Measurements from ENCODE around the gene IRF6. TPM values are rescaled to one million over a fixed set of nuclear protein-coding genes. Genes with fewer than 3 reads are reported as not detected.
A peak's percentile ranks its signal among the peaks of the same experiment; 100 is the strongest.

IRF6 gene
- 18.2 TPM for total RNA-seq
- long read RNA-seq, full-length matches to known transcripts, result 17 of 31 reads
- long read RNA-seq, partial matches to known transcripts, result 4 of 31 reads
- long read RNA-seq, other reads (novel, unspliced or antisense), result 10 of 31 reads

GRCh38 chr1:209805875-209806760, at the start of gene IRF6:
Gene IRF6, minus strand, starts transcription at chr1:209806142. Its CDS starts 4,729 bp downstream, at chr1:209801413.
- Histone ChIP-seq H3K4me1 (peaks cover 11% of the 10 kb centered on the region), H3K4me3 (peak within 1 kb of the TSS; percentile 61), H3K27me3 (ENCODE audit: low read depth) (no peaks in the 10 kb centered on the region), H3K36me3 (no peaks in the 10 kb centered on the region), H3K9me3 (no peaks in the 10 kb centered on the region), H3K27ac (peak within 1 kb of the TSS; percentile 82)
- intact Hi-C loops (cut with DNase I), result no loop called here
- DNase-seq (peak; percentile 95), ATAC-seq (peak; percentile 97 to 98)
- no peak for TF ChIP-seq CTCF (IDR thresholded peaks at IDR 0.05)

GRCh38 chr1:209855623-209856022, 49.7 kb upstream of the IRF6 start:
- ATAC-seq (no peak), DNase-seq (no peak)
- no peak overlapping the region for H3K4me3 ChIP-seq
- no peak for TF ChIP-seq CTCF (IDR thresholded peaks at IDR 0.05)
- intact Hi-C loops (cut with DNase I), result no loop called here
- H3K4me1 ChIP-seq, result no peaks in the 10 kb centered on the region
- no peak overlapping the region for H3K27ac ChIP-seq
- no peaks in the 10 kb centered on the region for H3K27me3 ChIP-seq (ENCODE audit: low read depth)
- H3K36me3 ChIP-seq, result peaks cover 44% of the 10 kb centered on the region
- H3K9me3 ChIP-seq, result no peaks in the 10 kb centered on the region

- TF ChIP-seq CTCF (IDR thresholded peaks at IDR 0.05), result no peak
- DNase-seq (no peak), ATAC-seq (no peak)
- no peaks in the 10 kb centered on the region for H3K27me3 ChIP-seq (ENCODE audit: low read depth)
- intact Hi-C loops (cut with DNase I), result no loop called here
- no peaks in the 10 kb centered on the region for H3K4me1 ChIP-seq
- H3K4me3 ChIP-seq, result no peak overlapping the region
- peaks cover 49% of the 10 kb centered on the region for H3K36me3 ChIP-seq
- H3K27ac ChIP-seq, result no peak overlapping the region
- no peaks in the 10 kb centered on the region for H3K9me3 ChIP-seq
These were observed 49.1 kb upstream of the IRF6 start for GRCh38 chr1:209855006-209855405.

GRCh38 chr1:209854196-209854595, 48.3 kb upstream of the IRF6 start:
- no peak for TF ChIP-seq CTCF (IDR thresholded peaks at IDR 0.05)
- Histone ChIP-seq H3K4me3 (no peak overlapping the region), H3K36me3 (peaks cover 57% of the 10 kb centered on the region), H3K27ac (no peak overlapping the region), H3K4me1 (no peaks in the 10 kb centered on the region), H3K27me3 (ENCODE audit: low read depth) (no peaks in the 10 kb centered on the region), H3K9me3 (no peaks in the 10 kb centered on the region)
- intact Hi-C loops (cut with DNase I), result no loop called here
- no peak for ATAC-seq
- no peak for DNase-seq

GRCh38 chr1:209853676-209854075, 47.7 kb upstream of the IRF6 start:
- Histone ChIP-seq H3K4me3 (no peak overlapping the region), H3K4me1 (no peaks in the 10 kb centered on the region), H3K36me3 (peaks cover 62% of the 10 kb centered on the region), H3K27ac (no peak overlapping the region), H3K9me3 (no peaks in the 10 kb centered on the region), H3K27me3 (ENCODE audit: low read depth) (no peaks in the 10 kb centered on the region)
- DNase-seq (no peak), ATAC-seq (no peak)
- intact Hi-C loops (cut with DNase I), result no loop called here
- no peak for TF ChIP-seq CTCF (IDR thresholded peaks at IDR 0.05)

Data from lower lobe of right lung (tissue), 2 donors.